Stimulated activated CD4-positive, alpha-beta T cell treated with anti-CD3 and anti-CD28 coated beads, Interleukin-1b, Interleukin-23, amount 100 ng/mL, for 48 hours (primary cell): ENCODE results near the gene MCM5.
A peak's percentile ranks its signal among the peaks of the same experiment; 100 is the strongest.

Source experiments
- DNase-seq: peaks from one replicate; pipeline ENCODE4 v3.0.0-alpha.2; 2020

MCM5 gene

DNA sequence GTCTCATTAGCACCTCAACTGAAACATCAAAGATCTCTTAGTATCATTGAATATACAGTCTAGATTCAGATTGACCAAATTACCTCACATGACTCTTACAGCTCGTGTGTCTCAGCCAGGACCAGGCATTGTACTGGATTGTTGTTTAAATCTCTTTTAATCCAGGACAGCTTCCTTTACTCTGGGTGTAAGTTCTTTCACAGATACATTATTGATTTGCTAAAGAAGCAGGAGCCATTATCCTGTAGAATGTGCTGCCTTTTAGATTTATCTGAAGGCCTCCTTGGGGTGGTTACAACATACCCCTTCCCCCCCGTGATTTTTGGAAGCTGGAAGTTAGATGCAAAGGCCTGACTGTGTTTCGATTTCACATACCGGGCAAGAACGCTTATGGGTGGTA lies 4.2 kb downstream of the MCM5 start:
- DNase-seq, result no peak

DNA sequence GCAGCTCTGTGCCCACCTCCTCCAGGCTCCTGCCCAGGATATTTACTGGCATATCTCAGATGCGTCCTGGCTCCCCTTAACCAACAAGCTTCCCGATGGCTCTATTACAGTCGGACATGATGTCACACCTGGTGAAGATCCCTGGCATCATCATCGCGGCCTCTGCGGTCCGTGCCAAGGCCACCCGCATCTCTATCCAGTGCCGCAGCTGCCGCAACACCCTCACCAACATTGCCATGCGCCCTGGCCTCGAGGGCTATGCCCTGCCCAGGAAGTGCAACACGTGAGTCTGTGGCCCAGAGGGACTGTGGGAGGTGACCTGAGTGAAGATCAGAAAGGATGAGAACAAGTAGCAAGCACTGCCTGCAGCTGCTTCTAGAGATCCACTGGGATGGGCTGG lies 6.5 kb downstream of the MCM5 start:
- DNase-seq, result no peak

DNA sequence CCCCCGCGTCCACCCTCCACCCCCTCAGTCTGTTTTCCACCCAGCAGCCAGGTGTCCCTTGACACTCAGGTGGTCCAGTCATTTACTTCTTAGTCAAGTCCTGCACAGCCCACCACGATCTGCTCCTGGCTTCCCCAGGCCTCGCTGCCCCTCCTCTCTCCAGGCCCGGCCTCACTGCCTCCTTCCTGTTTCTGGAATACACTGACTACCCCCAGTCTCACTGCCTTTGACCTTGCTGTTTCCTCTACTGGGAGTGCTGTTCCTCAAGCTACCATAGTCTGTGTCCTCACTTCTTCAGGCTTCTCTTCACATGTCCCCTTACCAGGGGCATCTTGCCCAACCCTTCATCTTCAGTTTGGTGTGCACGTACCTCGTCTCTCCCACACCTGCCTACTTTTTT lies 7.4 kb downstream of the MCM5 start:
- DNase-seq, result no peak

DNA sequence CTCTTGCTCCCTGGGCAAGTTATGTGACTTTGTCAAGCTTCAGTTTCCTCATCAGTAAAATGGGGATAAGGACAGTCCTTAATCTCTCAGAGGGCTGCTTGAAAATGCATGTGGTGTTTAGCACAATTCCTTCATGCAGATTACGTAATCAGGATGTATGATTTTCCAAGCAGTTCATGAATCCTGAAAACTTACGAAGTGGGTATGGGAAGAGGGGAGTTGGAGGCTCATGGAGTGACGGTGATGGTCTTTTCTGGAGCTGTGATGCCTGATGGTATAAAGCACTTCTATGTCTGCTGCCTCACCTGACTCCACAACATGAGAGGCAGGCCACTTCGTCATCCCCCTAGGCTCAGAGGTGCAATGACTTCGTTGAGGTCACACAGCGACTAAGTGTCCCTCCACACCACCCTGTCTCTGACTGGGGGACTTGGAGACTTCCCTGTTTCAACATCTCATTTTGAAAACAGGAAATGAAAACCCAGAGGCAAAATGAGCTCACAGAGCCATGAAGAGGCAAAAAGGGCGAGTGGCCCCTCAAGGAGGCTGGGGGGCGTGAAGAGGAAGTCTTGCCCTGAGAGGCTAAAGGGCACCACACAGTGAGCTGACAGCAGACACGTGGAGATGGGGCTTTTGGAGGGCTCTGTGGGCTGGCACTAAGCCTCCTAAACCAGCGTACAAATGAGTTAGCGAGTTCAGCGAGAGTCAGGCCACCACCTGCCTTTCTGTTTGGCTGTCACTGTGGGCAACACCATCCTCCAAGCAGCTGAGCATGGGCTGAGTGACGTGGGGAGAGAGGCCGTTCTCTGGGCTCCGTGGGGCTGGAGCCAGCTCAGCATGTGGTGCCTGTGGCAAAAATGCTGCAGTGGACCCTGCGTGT lies 10.1 kb downstream of the MCM5 start:
- peak; percentile 17 for DNase-seq

DNA sequence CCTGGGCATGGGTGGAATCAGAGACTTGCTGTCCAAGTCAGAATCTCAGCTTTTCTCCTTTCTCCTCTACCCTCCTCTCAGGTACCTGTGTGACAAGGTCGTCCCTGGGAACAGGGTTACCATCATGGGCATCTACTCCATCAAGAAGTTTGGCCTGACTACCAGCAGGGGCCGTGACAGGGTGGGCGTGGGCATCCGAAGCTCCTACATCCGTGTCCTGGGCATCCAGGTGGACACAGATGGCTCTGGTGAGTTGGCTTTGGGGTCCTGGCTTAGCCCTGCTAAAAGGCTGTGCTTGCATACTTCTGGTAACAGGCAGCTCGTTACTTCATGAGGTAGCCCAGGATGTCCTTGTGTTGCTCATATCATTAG lies 10.7 kb downstream of the MCM5 start:
- DNase-seq, result no peak

DNA sequence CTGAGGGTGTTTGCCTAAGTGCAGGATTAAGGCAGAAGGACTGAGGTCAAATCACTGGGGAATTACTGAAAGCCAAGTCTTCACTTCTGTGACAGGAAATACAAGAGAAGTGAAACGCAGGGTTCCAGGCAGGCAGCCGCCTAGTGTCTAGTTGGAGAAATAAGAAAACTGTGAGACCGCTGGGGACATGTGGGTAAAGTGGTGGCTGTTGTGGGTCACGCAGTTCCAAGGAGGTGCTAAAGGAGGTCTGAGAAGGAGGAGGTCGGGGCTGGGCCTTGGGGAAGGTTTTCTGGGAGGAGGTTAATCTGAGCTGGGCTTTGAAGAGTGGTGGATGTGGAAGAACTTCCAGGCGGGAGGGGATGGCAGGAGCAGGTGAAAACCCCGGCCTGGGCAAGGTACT lies 11.2 kb downstream of the MCM5 start:
- DNase-seq, result no peak

DNA sequence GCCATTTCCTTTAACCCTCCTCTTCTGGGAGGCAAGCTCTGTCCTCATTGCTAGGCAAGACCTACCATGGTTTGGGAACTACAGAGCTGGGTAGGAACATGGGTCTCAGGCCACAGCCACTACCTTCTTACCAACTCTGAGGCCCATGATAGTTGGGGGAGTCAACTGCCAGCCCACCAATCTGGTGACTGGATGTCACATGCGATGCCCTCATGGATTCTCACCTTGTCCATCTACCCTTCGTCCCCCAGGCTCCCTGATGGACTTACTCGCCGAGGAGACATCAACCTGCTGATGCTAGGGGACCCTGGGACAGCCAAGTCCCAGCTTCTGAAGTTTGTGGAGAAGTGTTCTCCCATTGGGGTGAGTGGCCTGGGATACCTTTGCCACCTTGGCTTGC lies 13.7 kb downstream of the MCM5 start:
- no peak for DNase-seq

DNA sequence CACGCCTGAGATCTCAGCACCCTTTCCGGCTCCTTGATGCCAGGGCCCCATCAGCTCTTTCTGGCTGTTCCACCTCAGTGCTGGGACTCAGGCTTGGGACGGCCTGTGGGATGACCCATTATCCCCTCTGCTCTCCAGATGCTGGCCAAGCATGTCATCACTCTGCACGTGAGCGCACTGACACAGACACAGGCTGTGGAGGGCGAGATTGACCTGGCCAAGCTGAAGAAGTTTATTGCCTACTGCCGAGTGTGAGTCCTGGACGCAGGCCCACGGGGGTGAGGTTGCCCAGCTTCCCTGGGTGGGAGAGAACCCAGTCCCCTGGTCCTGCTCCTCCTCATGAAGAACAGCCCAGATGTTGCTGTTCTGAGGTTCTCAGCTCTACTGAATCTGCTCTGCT lies 17.7 kb downstream of the MCM5 start:
- DNase-seq, result no peak

DNA sequence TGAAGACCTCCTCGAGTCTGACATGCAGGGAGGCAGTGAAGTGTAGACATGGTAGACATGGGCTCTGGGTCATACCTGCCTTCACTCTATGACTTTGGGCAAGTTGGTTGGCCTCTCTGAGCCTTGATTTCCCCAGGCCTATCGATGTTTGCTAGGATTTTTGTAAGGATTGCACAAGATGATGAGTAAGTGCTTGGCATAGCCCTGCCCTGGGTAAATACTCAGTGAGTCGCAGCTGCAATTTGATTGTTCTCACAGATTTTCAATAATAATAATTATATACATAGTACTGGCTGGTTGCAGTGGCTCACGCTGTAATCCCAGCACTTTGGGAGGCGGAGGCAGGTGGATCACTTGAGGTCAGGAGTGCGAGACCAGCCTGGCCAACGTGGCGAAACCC lies 18.1 kb downstream of the MCM5 start:
- no peak for DNase-seq

DNA sequence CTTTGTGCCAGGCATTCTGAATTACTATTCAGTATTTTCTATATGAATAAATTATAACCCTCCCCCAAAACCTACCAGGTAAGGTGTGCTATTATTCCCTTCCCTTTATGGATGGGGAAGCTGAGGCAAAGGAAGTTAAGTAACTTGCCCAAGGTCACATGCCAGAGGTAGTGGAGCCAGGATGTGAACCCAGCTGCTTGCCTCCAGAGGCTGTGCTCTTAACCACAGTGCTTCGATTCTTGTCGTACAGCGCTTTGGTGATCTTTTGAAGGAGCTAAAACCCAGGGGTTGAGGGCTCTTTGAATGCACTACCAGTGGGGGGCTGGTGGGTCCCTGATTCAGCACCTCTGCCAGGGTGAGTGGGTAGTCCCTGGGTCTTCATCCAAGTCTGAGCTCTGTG lies 18.8 kb downstream of the MCM5 start:
- no peak for DNase-seq

DNA sequence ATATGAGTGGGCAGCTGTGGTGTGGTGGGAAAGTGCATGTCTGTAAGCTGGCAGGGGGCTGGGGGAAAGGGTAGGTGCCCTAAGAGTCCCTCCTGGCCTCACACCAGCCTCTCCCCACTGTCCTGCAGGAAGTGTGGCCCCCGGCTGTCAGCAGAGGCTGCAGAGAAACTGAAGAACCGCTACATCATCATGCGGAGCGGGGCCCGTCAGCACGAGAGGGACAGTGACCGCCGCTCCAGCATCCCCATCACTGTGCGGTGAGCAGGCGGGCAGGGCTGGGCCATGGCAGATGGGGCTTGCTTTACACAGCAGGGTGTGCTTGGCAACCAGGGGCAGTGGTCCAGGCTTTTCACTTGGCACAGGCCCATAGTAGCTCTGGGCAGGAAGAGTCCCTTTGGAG lies 19.8 kb downstream of the MCM5 start:
- DNase-seq, result no peak

DNA sequence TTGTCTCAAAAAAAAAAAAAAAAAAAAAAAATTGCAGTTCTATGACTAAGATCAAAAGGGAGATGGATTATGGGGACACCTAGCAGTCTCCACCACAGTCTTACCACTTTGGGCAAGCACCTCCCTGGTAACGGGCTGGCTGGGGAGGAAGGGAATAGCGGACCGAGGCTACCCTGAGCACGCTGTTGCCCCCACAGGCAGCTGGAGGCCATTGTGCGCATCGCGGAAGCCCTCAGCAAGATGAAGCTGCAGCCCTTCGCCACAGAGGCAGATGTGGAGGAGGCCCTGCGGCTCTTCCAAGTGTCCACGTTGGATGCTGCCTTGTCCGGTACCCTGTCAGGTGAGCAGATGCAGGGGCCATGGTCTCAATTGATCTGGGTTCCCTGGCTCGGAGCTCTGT lies 21.2 kb downstream of the MCM5 start:
- no peak for DNase-seq

DNA sequence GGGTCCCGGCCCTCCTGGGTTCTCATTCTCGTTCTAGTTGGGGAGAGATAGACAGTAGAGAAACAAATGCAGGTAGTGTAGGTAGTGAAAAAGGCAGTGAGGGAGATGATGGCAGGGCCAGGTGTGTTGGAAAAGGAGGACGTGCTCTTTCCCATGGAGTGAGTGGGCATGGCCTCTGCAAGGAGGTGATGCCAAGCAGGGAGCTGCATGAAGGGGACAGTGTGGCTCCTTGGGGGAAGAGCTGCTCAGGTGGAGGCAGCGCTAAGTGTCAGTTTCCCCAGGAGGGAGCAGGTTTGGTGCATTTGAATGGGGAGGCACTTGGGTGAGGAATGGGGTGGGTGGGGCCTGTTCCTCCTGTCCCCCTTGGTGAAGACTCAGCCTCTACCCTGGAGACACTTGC lies 22.2 kb downstream of the MCM5 start:
- DNase-seq, result no peak

DNA sequence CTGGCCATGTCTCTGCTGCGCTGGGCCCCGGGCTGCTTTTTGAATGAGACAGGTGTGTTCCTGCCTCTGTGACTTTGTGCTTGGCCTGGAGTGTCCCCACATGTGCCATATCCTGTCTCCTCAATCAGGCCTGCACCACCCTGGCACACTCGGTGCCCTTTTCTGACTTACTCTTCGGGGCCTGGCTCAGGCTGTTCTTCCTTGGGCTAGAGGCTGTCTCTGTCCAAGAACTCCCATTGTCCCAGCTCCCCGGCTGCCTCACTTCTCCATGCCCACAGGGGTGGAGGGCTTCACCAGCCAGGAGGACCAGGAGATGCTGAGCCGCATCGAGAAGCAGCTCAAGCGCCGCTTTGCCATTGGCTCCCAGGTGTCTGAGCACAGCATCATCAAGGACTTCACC lies 23.0 kb downstream of the MCM5 start:
- no peak for DNase-seq

DNA sequence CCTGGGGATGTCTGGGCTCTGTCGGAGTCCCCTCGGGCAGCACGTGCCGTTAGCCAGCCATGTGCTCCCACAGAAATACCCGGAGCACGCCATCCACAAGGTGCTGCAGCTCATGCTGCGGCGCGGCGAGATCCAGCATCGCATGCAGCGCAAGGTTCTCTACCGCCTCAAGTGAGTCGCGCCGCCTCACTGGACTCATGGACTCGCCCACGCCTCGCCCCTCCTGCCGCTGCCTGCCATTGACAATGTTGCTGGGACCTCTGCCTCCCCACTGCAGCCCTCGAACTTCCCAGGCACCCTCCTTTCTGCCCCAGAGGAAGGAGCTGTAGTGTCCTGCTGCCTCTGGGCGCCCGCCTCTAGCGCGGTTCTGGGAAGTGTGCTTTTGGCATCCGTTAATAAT lies 24.1 kb downstream of the MCM5 start:
- no peak for DNase-seq

DNA sequence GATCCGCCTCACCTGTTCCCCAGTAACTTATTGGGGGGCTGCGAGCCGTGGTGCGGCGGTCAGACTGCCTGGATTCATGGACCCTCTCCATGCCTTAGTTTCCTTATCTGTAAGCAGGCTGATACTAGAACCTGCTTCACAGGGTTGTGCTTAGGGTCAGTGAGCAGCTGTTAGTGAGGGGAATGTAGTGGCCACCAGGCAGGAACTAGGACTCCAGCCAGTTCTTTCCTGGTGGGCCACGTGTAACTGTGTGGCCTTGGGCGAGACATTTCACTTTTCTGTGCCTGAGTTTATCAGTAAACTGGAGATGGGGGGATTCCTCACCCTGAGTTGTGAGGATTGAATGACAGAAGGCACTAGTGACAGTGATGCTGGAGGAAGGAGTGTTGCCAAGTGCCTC lies 24.8 kb downstream of the MCM5 start:
- no peak for DNase-seq

DNA sequence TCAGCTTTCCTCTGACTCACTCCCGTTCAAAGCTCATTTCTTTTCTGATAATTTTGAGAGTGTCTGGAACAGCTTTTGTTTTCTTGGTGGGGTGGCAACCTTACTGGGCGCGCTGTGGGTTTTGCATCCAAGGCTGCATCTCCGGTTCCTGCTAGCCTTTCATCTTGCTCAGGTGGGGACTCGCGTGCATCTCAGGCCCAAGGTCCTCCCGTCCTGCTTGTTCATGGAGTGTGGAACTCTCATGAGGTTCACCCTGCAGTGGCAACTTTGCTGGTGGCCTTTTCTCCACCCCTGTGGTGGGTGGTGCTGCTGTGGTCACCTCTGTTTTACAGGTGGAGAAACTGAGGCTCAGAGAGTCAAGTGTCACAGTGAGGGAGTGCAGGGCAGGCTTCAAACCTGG lies 25.6 kb downstream of the MCM5 start:
- no peak for DNase-seq

DNA sequence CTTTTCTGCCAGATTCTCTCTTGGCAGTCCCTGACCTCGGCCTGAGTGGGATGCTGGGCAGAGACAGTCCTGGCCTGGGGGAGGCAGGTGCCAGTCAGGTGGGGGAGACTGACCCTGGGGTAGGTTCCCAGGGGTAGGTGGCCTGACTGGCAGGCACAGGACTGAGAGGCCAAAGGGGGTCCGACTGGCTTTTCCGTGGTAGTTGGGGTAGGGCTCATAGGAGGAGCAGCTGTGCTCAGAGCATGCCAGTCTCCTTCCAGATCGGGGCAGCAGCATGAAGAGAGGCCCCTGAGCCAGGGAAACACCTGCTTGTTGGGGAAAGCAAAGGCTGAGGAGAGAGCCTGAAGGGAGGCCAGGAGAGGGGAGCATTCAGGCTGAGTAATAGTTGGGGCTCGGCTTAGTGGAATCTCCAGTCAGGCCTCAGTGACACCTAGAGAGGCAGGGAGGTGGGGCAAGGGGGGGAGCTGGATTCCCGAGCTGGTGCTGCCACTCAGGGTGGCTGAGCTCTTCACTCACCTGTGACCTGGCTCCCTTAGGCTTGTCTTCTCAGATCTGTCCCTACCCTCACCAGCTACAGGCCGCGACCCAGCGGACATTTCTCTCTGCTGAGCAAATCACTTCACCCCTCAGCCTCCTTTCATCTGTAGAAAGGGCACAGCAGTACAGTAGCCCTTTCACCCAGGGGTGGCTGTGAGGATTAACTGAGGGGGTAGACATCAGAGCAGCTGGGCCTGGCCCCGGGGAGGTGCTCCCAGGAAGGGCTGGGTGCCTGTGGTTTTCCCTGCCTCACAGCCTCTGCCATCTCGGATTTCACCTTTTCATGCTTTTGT lies 26.2 kb downstream of the MCM5 start:
- no peak for DNase-seq

DNA sequence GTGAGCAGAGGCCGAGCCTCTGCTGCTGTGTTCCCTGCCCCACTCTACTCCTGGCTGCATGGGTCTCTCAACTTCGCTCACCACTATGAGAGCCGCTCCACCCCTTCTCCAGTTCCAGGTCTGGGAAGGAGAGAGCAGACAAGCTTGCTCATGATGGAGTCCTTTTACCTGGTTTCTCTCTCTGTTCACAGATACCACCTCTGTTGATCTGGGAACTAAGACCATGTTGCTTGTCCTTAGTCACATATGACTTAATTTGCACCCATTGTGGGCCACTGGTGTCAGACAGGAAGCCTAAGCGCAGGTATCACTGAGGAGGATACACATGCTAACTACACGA lies 26.8 kb downstream of the MCM5 start:
- no peak for DNase-seq

DNA sequence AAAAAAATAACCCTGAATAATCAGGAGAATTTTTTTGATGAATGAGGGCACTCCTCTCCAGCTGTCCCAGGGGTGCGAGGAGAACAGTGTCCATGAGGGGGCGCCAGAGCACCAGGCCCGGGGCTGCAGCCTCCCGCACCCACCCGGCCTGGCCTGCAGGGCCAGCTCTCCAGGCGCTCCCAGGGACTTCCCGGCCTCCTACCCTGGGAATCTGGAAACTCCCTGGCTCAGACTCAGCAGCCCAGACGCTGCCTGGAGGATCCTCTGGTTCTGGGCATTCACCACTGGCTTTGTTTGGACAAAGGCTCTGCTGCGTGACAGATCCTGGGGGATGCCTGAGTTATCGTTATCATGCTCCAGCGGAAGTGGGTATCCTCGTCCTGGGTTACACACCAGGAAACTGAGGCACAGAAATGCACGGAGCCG lies 31.0 kb downstream of the MCM5 start:
- DNase-seq, result peak; percentile 59

DNA sequence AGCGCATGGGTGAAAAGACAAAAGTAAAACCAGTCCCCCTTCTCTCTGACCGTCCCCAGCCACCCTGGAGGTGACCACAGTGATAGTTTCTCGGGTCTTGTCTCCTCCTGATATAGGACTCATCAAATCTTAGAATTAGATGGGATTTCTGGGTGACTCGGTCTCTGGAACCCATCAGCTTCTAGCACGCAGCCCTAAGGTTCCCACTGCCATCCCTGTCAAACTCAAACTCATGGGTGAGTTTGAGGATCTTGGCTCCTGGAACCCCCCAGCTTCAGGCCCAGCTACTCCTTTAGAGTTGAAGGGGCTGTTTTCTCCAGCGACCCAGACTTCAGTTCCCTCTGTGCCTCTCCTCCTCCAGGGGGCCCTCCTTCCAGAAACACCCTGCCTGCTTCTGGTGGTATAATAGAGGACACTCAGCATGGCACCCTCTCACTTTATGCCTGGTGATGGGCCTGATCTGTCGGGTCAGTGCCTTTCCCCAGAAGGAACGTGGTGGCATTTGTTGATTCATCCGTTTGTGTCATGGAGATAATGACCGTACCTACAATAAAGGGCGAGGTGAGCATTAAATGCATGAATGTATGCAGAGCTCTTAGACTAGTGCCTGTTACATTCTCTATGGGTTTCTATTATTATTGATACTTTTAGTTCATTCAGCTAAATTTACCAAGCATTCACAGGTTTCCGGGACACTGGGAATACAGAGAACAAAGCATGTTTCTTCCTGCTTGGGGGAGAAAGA lies 31.7 kb downstream of the MCM5 start:
- DNase-seq, result no peak

DNA sequence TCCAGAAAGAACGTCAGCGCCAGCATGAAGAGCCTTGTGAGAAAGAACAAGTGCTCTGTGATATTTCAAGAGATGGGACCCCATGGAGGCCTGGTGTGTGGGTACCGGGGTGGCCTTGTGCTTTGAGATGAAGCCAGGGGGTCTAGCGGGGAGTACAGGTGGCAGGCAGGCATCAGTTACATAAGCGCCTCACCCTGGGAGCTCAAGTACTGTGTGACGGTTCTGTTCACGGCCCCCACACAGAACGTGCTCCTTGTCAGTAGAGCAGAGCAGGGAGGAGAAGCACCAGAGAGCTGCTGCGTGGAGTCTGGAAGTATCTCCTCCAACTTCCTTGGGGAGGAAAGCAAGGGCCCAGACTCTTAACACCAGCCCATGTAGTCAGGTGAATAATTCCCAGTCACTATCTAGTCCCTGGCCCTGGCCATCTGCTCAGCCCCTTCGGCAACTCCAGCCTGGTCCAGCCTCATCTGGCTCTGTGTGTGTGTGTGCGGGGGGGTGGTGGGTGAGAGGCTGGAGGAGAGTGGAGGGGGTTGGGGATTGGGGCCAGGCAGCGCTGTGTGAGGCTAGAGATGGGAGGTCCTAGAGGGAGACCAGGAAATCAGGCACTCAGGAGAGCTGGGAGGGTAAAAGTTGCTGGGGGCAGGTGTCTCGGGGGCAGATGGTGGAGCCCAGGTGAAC lies 32.4 kb downstream of the MCM5 start:
- no peak for DNase-seq

DNA sequence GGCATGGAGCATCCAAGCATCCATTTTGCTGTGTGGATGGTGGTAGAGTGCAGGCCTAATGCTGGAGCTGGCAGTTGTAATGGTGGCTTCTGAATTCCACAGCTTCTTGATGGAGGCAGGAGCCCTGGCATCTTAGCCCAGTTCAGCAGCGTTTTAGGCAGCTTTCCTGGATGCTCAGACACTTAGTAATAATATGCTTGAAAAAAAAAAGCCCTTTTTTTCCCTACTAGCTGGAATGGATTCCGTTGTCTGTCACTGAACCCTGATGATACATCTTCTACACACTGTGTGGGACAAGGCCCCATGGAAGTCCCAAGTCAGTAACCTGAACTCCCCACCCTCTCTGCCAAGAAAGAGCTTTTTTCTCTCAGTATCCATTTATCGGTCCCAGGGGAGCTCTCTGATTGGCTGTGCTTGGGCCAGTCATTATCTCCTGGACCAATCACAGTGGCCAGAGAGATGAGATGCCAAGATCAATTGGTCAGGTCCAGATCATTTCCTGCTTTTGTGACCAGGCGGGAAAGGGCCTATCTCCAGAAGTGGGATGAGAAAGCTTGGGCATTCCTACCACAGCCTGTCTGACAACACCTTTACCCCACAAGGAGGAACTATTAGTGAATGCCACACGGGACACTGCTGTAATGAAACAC lies 34.2 kb downstream of the MCM5 start:
- no peak for DNase-seq
